NCI-H345 (cell line): Measurements from ENCODE around the gene FRMD4A.
"Not testable (repeated sequence)": the region's sequence is repeated elsewhere in the genome, so short reads cannot be mapped to it uniquely, and the experiment has no call there.

Source experiments
- DNase-seq: peaks from one replicate; lab custom pipeline; 2025; lab: John Stamatoyannopoulos, UW

The FRMD4A gene

GRCh38 chr10:13909516-13910258, 421.0 kb downstream of the FRMD4A start:
- no peak for DNase-seq

- no peak for DNase-seq
These were observed 422.2 kb downstream of the FRMD4A start for GRCh38 chr10:13908475-13908874.

DNA sequence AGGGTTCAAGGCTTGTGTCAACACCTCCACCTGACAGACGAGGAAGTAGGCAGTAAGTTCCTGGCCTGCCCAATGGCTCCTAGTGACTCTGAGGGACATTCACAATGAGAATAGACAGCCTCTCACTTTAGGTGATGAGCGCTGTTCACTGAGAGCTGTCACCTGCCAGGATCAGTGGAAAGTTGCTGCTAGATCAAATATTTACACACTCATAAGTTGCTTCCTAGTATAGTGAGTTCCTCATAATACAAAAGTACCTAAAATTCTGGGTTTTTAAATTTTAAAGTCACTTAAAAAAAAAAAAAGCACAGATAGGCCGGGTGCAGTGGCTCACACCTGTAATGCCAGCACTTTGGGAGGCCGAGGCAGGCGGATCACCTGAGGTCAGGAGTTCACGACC, 423.2 kb downstream of the FRMD4A start:
- no peak for DNase-seq

DNA sequence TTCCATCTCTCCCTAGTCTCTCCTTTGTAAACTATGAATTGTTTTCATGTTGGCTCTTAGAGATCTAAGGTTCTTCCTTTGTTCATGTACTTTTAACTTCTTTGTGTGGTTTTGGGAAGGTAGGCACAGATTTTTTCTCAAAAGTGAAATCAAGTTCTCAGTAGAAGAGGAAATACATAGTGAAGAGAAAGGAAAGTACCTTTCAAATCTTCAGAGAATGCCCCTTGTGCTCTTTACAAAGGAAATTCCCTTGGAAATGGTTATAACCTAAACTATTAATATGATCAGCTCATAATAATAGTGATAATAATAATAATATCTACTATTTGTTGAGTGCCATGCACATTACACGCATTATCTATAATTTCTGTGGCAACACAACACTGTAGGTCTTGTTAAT, 425.4 kb downstream of the FRMD4A start:
- DNase-seq, result no peak

GRCh38 chr10:13904064-13904463, 426.7 kb downstream of the FRMD4A start:
- no peak for DNase-seq

GRCh38 chr10:13902868-13903587, 427.7 kb downstream of the FRMD4A start:
- DNase-seq, result no peak

DNA sequence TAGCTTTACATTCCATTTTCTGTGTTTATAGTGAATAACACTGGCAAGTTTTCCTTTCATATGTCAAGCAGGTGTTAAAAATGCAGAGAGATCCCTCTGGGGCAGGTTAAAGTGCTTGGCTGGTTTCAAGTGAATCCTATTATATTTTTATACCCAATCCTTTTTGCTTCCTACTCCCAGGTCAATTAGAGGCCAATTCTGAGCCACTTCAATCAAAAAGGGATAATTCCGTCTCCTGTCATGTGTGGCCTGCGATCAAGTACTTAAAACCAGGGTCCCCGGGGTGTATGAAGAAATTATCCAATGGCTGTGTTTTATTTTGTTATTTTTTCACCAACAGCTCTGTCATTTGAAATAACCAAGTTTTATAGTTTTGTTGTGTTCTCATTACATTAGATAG, 430.8 kb downstream of the FRMD4A start:
- DNase-seq, result no peak

DNA sequence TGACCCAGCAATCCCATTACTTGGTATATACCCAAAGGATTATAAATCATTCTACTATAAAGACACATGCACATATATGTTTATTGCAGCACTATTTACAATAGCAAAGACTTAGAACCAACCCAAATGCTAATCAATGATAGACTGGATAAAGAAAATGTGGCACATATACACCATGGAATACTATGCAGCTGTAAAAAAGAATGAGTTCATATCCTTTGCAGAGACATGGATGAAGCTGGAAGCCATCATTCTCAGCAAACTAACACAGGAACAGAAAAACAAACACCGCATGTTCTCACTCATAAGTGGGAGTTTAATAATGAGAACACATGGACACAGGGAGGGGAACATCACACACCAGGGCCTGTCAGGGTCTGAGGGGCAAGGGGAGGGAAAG, 434.6 kb downstream of the FRMD4A start:
- DNase-seq, result not testable (repeated sequence)

DNA sequence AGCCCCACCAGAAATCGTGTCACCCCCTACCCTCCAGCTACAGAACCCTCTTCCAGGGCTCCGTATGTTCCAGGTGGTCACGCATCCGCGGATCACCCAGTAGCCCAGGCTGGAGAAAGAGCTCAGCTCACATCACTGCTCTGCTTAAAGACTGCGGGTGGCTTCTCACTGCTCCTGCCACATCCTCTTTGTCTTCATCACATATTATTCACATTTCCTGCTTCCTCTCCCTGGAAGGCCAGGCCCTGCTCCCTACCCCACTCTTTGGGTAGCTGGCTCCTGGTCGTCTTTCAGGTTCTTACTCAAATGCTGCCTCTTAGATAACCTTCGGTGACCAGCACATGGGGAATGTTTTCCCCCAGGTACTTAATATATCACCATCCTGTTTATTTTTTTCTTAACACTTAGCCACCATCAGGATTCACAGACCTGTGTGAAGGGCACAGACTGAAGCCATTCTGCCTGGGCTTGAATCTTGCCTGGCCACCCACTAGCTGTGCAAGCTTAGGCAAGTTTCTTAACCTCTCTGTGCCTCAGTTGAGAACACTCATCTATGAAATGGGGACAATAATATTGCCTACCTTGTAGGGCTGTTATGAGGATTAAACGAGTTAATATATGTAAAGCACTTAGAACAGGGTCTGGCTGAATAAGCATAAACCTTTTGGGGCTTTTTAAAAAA, 436.2 kb downstream of the FRMD4A start:
- DNase-seq, result no peak

- no peak for DNase-seq
These were observed 436.8 kb downstream of the FRMD4A start for GRCh38 chr10:13893926-13894325.

- no peak for DNase-seq
These were observed 437.9 kb downstream of the FRMD4A start for GRCh38 chr10:13892871-13893270.

GRCh38 chr10:13892001-13892491, 438.7 kb downstream of the FRMD4A start:
- no peak for DNase-seq

DNA sequence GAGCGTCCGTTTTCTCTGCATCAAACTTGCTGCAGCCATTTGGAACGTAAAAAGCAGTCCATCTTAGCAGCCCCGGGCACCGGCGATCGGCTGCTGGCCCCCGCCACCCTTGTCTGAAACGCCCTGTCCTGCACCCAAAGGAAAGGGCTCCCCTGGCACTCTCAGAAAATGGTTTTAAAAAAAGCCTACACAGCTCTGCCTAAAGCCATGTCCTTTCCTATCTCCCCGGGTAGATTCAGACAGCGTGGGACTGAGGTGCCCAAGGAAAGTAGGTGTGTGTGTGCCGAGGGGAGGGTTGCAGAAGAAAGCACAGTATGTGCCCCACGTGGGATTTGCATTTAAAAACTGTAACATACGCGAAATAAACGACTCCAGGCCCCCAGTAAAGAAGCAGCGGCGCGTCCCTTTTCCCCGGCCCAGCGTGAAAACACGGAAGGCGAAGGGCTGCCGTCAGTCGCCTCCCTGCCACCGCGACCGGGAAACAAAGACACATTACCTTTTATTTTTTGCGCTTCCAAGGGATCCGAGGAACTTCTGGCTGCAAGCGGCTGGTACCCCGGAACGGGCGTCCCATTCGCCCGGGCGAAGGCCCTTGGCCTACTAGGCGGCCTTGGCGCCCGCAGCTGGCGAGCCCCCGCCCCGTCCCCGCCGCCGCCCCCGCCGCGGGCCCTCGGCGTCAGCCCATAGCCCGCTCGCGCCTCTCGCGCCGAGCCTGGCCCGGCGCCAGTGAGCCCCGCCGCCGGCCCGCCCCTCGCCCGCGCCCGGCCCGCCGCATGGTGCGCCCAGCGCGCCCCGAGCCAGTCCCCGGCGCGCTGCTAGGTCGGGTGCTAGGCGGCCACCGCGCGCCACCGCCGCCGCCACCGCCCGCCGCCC, 439.4 kb downstream of the FRMD4A start:
- DNase-seq, result peak; percentile 53

DNA sequence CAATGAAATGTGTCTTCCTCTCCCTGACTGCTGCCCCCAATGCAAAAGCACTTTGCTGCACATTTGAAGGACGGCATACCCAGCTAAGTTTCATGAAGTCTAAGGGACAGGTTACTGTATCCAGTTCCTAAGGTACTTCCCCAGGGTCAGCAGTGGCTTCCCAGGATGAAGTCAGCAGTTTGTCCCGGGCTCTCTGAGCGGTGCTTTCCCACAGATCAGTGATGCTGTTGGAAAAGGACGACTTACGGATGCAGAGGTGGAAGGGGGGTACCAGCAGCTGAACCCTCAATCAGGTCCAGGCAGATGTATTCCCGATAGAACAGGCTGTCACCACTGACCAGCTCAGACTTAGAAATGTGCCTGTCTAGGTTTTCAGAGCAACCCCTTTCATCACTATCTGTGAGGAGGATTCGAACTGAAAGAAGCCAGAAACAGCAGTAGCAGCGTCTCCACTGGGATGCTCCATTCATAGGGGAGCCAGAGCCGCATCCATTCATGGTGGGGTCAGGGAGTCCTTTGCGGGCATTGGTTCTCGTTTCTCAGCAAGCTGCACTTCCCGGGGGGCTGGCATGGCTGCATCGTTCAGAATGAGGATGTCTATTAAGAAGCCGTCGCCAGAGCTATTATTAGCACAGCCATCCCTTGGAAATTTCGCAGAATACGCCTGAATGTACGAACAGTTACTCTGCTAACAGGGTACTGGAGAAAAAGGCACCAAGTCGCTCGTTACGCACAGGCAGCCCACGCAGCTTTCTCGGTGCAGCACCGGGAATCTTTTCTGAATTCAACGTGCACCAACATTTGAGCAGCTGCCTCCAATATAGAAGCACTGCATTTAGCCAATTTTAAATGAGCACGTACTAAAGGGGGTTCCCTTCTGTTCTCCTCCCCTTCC, 440.2 kb downstream of the FRMD4A start:
- no peak for DNase-seq

DNA sequence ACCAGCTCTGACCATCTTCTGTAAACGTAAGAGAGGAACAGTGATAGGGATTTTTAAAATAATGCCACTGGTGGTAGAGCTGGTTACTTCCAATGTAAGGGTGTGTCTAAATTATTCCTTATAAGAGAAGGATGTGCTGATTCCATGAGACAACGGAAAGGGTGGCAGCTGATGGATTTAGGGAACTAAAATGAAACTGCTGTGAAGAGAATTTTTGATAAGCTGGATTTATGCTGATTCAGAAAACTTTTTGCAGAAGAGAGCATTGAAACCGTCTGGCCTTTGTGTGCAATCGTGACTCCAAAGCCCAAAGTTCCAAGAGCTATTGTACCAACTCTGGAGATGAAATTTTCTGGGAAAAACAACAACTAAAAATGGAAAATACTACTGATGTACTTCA, 443.0 kb downstream of the FRMD4A start:
- no peak for DNase-seq

DNA sequence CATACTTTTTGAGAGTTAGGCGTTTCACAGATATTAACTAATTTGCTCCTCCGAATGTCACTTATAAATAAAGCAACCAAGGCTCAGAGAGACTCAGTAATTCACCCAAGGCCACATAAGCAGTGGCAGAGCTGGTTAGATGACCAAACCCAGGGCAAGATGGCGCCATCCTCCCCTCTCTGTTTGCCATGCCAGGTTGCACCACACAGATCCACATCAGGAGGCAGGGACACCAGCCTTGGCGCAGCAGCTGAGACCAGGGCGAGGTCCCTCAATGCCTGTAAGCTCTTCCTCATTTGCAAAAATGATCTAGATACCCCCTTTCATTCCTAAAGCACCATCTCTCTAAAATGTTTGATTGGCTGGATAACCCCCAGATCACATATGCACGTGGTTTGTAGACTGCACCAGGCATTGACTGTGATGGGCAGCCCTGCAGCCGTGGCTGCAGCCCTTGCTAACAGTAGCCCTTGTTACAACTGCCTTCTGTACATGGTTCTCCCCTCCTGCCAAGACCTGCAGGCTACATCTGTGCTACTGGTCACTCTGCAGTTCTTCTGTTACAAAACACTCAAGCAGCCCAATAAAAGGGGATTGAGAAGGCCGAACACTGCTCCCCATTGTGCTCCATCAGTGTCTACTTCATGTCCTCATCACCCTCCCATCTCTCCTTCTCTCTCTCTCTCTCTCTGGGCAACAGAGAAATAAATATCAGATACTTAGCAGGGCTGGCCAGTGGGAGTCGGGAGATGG, 445.3 kb downstream of the FRMD4A start:
- no peak for DNase-seq

DNA sequence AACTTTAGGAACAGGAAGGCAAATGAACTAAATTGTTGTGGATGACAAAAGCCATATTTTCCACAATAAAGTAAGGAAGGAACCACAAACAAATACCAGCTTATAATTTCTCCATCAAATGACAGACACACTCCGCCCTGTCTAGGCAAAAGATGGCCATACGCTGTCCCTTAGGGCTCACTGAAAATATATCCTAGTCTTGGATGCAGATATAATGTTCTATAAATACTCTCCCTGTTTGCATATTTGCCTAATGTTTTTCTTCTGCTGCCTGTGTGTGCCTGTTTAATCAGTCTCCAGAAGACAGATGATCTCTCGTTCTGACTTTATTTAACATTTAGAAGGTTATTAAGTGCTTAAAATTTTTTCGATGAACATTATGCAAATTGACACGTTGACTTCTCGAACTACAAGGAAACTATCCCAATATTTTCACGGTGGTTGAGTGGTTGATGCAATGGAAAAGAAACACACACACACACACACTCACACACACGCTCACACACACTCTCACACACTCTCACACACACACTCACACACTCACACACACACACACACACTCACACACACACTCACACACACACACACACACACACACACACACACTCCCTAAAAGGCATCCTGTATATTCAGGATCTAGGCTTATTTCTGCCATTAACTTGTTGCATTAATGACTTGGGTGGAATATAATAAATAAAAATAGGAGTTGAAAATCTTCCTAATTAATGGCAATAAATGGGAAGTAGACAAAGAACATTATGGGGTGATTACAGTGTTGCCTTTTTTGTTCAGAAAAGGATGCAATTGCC, 446.9 kb downstream of the FRMD4A start:
- DNase-seq, result no peak

- no peak for DNase-seq
These were observed 448.5 kb downstream of the FRMD4A start for GRCh38 chr10:13882119-13882711.

DNA sequence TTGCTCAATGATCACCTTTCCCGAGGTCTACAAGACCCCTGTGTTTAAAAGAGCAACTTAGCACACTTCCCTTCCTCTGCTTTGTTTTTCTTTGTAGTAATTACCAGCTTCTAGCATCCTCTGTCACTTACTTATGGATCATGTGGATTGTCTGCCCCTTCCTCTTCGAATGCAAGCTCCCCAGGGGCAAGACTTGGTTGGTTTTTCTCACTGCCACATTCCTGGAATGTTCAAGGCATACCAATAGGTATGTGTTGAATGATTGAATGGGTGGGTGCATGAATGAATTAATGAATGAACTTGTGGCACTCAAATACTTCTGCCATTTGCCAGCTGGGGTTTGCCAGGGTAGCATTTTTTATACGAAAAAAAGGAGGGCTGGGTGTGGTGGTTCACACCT, 450.0 kb downstream of the FRMD4A start:
- no peak for DNase-seq
